ENCODE data around the gene HCRTR1.

The HCRTR1 gene

GRCh38 chr1:31600641-31601040 is 16.8 kb upstream of the HCRTR1 start:
- no peak for DNase-seq

GRCh38 chr1:31602081-31602480 is 15.4 kb upstream of the HCRTR1 start:
- DNase-seq, result no peak

GRCh38 chr1:31605908-31606427 is 11.5 kb upstream of the HCRTR1 start:
- DNase-seq, result no peak

- DNase-seq, result no peak
These were observed 10.1 kb upstream of the HCRTR1 start for GRCh38 chr1:31607360-31607759.

- DNase-seq, result no peak
These were observed 7.9 kb upstream of the HCRTR1 start for GRCh38 chr1:31609514-31610118.

GRCh38 chr1:31614414-31615005 is 3.0 kb upstream of the HCRTR1 start:
- no peak for DNase-seq

GRCh38 chr1:31615414-31615813 is 2.1 kb upstream of the HCRTR1 start:
- no peak for DNase-seq

- no peak for DNase-seq
These were observed 1.6 kb upstream of the HCRTR1 start for GRCh38 chr1:31615939-31616338.

- DNase-seq, result no peak
These were observed 642 bp downstream of the HCRTR1 start for GRCh38 chr1:31617916-31618746.

GRCh38 chr1:31618916-31619846 is 1.7 kb downstream of the HCRTR1 start:
- DNase-seq, result no peak

- no peak for DNase-seq
These were observed 3.4 kb downstream of the HCRTR1 start for GRCh38 chr1:31620631-31621497.

GRCh38 chr1:31621498-31621820 is 4.0 kb downstream of the HCRTR1 start:
- DNase-seq, result no peak

GRCh38 chr1:31621847-31622730 is 4.6 kb downstream of the HCRTR1 start:
- DNase-seq, result no peak

GRCh38 chr1:31623365-31623764 is 5.9 kb downstream of the HCRTR1 start:
- no peak for DNase-seq

GRCh38 chr1:31624309-31624708 is 6.8 kb downstream of the HCRTR1 start:
- DNase-seq, result no peak

- no peak for DNase-seq
These were observed 7.4 kb downstream of the HCRTR1 start for GRCh38 chr1:31624731-31625514.

- no peak for DNase-seq
These were observed 8.2 kb downstream of the HCRTR1 start for GRCh38 chr1:31625561-31626222.

- DNase-seq, result no peak
These were observed 9.0 kb downstream of the HCRTR1 start for GRCh38 chr1:31626223-31627207.

All from NCI-H2081 treated with DMSO at 0.1 percent for 48 hours (cell line).